Gastrocnemius medialis (tissue), 4 donors: Measurements from ENCODE around the gene DEF6. TPM values are rescaled to one million over a fixed set of nuclear protein-coding genes. Genes with fewer than 3 reads are reported as not detected.

Experiments used
- ATAC-seq, 2 donors: fragments of 150-250 bp; one replicate each; pipeline ENCODE4 v1.9.1; 2016
- DNase-seq, 2 donors: peaks; one replicate each; pipeline ENCODE4 v3.0.0-alpha.2; 2019
- H3K27ac ChIP-seq, 4 donors: fragments of 200-600 bp; sonication (generic); 1 replicate in 1 of 4; 2 replicates in 3 of 4; pipeline ENCODE4 v1.5.1; 2016 to 2018; ENCODE audit warnings: mild to moderate bottlenecking in 2 of 4, moderate library complexity in 1 of 4
- H3K27me3 ChIP-seq, 3 donors: fragments of 200-600 bp; sonication (generic) in 2 of 3; 1 replicate in 1 of 3; 2 replicates in 2 of 3; pipeline versions ENCODE4 v1.5.1 to v1.6.0; 2016 to 2019; ENCODE audit warnings: mild to moderate bottlenecking in 1 of 3, moderate library complexity in 1 of 3
- H3K36me3 ChIP-seq, 2 donors: fragments of 200-600 bp; sonication (generic) in 1 of 2; one replicate each; pipeline ENCODE4 v1.5.1; 2017 to 2018
- H3K4me1 ChIP-seq, 2 donors: fragments of 200-600 bp; sonication (generic) in 1 of 2; one replicate each; pipeline ENCODE4 v1.5.1; 2016 to 2017; ENCODE audit warnings: mild to moderate bottlenecking in 2 of 2
- H3K4me3 ChIP-seq, 4 donors: fragments of 200-600 bp; sonication (generic) in 3 of 4; 1 replicate in 1 of 4; 2 replicates in 3 of 4; pipeline ENCODE4 v1.5.1; 2016 to 2019; ENCODE audit warnings: mild to moderate bottlenecking in 2 of 4
- H3K9me3 ChIP-seq, 3 donors: fragments of 200-600 bp; sonication (generic) in 2 of 3; 1 replicate in 1 of 3; 2 replicates in 2 of 3; pipeline ENCODE4 v1.5.1; 2016 to 2019
- POLR2A ChIP-seq, 2 donors: fragments of 450-650 bp; IDR thresholded peaks; one replicate each; pipeline ENCODE4 v1.6.1; 2017; ENCODE audit warnings: antibody characterized with exemption in 2 of 2, mild to moderate bottlenecking in 2 of 2, moderate library complexity in 2 of 2
- in situ Hi-C, 4 donors: fragments of 200-750 bp; cut with MboI; loops; one replicate each; pipeline versions ENCODE4 v1.15.0 to v1.8.0; 2017; ENCODE audit warnings: low sequenced_read_pairs in 4 of 4
- intact Hi-C: fragments of 100-400 bp; cut with DNase I; formaldehyde crosslinking; loops from one replicate; pipeline ENCODE4 v1.15.1; 2023; ENCODE audit warnings: low total_unique reads
- total RNA-seq, 4 donors: library from RNA; depleted of rRNA; stranded (reverse); fragments of >200 nt; gene quantifications; one replicate each; pipeline versions ENCODE4 v1.1.0 to v1.2.3, GENCODE V29; 2016
- TF ChIP-seq, protein P1 (sequence below), 5 experiments: fragments of 450-650 bp in 3 of 5; fragments of 200-600 bp in 2 of 5; sonication (generic) in 2 of 5; IDR thresholded peaks in 4 of 5; conservative IDR thresholded peaks in 1 of 5; 1 replicate in 4 of 5; 2 replicates in 1 of 5; pipeline ENCODE4 v1.5.1; 2016 to 2019; ENCODE audit warnings: antibody characterized with exemption in 5 of 5, mild to moderate bottlenecking in 3 of 5, moderate library complexity in 3 of 5

The DEF6 gene
- total RNA-seq, 4 donors from 2014 or later, result 0.15 to 2.9 (median 0.68) TPM

DNA sequence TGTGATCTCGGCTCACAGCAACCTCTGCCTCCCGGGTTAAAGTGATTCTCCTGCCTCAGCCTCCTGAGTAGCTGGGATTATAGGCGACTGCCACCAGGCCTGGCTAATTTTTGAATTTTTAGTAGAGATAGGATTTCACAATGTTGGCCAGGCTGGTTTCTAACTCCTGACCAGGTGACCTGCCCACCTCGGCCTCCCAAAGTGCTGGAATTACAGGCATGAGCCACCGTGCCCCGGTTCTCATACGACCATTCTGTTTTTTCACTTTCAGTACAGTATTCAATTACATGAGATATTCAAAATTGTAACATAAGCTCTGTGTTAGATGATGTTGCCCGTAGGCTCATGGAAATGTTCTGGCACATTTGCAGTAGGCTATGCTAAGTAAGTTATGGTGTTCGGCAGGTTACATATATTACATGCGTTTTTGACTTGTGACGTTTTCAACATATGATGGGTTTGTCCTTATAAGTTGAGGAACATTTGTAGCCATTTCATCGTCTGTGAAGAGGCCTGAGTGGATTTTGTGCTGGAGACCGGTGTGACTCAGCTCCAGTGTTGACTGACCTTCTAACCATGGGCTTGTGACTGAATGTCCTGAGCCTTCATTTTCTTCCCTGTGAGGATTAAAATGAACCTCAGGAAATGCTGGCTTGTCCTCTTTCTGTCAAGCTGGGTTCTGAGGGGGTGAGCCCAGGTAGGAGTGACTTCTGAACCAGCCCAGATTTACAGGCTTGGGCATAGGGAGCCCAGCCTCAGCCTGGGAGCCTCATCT lies 56.9 kb downstream of the DEF6 start:
- intact Hi-C loops (no loop called here), in situ Hi-C loops (no loop called here)
- peak; percentile 82 to 93 for ATAC-seq
- TF ChIP-seq, protein P1, sequence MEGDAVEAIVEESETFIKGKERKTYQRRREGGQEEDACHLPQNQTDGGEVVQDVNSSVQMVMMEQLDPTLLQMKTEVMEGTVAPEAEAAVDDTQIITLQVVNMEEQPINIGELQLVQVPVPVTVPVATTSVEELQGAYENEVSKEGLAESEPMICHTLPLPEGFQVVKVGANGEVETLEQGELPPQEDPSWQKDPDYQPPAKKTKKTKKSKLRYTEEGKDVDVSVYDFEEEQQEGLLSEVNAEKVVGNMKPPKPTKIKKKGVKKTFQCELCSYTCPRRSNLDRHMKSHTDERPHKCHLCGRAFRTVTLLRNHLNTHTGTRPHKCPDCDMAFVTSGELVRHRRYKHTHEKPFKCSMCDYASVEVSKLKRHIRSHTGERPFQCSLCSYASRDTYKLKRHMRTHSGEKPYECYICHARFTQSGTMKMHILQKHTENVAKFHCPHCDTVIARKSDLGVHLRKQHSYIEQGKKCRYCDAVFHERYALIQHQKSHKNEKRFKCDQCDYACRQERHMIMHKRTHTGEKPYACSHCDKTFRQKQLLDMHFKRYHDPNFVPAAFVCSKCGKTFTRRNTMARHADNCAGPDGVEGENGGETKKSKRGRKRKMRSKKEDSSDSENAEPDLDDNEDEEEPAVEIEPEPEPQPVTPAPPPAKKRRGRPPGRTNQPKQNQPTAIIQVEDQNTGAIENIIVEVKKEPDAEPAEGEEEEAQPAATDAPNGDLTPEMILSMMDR (IDR thresholded peaks at IDR 0.05 in 4 of 5, conservative IDR thresholded peaks at IDR 0.05 in 1 of 5), result no peak
- TF ChIP-seq POLR2A (IDR thresholded peaks at IDR 0.05), result no peak
- DNase-seq, result peak; percentile 33 to 37
- Histone ChIP-seq H3K27ac (peak overlapping the region; percentile 61 to 91 (median 78)), H3K9me3 (no peaks in the 10 kb centered on the region), H3K4me3 (no peak overlapping the region), H3K4me1 (peaks cover 48% of the 10 kb centered on the region in 2 donors), H3K36me3 (peaks cover 0 to 16% of the 10 kb centered on the region in 2 donors), H3K27me3 (no peaks in the 10 kb centered on the region)

DNA sequence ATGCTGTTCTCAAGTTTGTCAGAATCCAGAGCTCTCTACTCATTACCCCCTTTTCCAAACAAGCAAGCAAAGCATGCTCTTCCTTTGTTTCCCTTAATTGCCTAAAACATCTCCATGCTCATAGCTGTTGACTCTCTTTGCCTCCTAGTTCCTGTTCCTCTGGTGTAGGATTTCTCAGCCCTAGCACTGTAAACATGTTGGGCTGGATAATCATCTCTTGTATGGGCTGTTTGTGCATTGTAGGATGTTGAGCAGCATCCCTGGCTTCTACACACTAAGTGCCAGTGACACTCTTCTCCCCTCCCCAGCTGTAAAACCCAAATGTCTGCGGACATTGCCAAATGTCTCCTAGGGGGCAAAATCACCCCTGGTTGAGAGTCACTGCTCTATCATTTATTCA lies 58.8 kb downstream of the DEF6 start:
- in situ Hi-C loops, result no loop called here
- DNase-seq, result no peak
- Histone ChIP-seq H3K4me3 (no peak overlapping the region), H3K36me3 (peaks cover 0 to 10% of the 10 kb centered on the region in 2 donors), H3K27ac (peak overlapping the region; percentile 9 to 67 (median 54)), H3K27me3 (no peaks in the 10 kb centered on the region), H3K9me3 (no peaks in the 10 kb centered on the region), H3K4me1 (peaks cover 64 to 66% of the 10 kb centered on the region in 2 donors)
- no peak for ATAC-seq
- TF ChIP-seq, protein P1 (IDR thresholded peaks at IDR 0.05 in 4 of 5, conservative IDR thresholded peaks at IDR 0.05 in 1 of 5), result no peak
- no peak for TF ChIP-seq POLR2A (IDR thresholded peaks at IDR 0.05)
- intact Hi-C loops, result no loop called here

DNA sequence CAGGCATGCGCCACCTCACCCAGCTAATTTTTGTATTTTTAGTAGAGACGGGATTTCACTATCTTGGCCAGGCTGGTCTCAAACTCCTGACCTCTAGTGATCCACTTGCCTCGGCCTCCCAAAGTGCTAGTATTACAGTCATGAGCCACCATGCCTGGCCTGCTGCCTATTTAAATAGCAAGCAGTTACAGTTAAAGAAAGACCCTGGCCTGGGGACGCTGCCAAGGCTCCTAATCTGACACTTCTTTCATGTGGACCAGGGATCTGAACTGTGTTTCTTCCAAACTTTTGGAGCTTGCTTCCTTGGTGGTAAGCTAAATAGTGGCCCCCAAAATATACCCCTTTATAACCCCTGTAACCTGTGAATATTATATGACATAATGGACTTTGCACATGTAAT lies 60.1 kb downstream of the DEF6 start:
- Histone ChIP-seq H3K4me1 (peaks cover 76 to 79% of the 10 kb centered on the region in 2 donors), H3K9me3 (no peaks in the 10 kb centered on the region), H3K4me3 (no peak overlapping the region), H3K36me3 (no peaks in the 10 kb centered on the region), H3K27ac (peak overlapping the region; percentile 85 to 93 (median 86)), H3K27me3 (no peaks in the 10 kb centered on the region)
- intact Hi-C loops, result no loop called here
- in situ Hi-C loops, result no loop called here
- ATAC-seq (no peak), DNase-seq (no peak)
- TF ChIP-seq POLR2A (IDR thresholded peaks at IDR 0.05), result no peak
- TF ChIP-seq, protein P1 (IDR thresholded peaks at IDR 0.05 in 4 of 5, conservative IDR thresholded peaks at IDR 0.05 in 1 of 5), result no peak

DNA sequence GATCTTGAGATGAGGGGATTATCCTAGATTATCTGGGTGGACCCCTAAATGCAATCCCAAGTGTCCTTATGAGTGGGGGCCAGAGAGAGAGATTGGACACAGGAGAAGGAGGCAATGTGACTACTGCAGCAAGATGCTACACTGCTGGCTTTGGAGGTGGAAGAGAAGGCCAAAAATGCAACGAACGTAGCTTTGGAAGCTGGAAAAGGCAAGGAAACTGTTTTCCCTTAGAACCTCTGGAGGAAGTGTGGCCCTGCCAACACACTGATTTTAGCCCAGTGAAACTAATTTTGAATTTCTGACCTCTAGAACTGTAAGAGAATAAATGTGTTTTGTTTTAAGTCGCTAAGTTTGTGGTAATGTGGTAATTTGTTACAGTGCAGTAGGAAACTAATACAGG lies 60.5 kb downstream of the DEF6 start:
- intact Hi-C loops (no loop called here), in situ Hi-C loops (no loop called here)
- TF ChIP-seq, protein P1 (IDR thresholded peaks at IDR 0.05 in 4 of 5, conservative IDR thresholded peaks at IDR 0.05 in 1 of 5), result no peak
- TF ChIP-seq POLR2A (IDR thresholded peaks at IDR 0.05), result no peak
- no peaks in the 10 kb centered on the region for H3K27me3 ChIP-seq
- ATAC-seq (no peak), DNase-seq (no peak)
- H3K36me3 ChIP-seq, result no peaks in the 10 kb centered on the region
- peaks cover 80 to 82% of the 10 kb centered on the region in 2 donors for H3K4me1 ChIP-seq
- H3K27ac ChIP-seq, result peak overlapping the region; percentile 85 to 93 (median 86)
- no peak overlapping the region for H3K4me3 ChIP-seq
- H3K9me3 ChIP-seq, result no peaks in the 10 kb centered on the region
